ENCODE results near the gene SAV1. TPM values are rescaled to one million over a fixed set of nuclear protein-coding genes. Genes with fewer than 3 reads are reported as not detected.
"Not testable (repeated sequence)": the region's sequence is repeated elsewhere in the genome, so short reads cannot be mapped to it uniquely, and the experiment has no call there.

The SAV1 gene
- total RNA-seq, 1 experiment from 2014 or later: 64.1 TPM

DNA sequence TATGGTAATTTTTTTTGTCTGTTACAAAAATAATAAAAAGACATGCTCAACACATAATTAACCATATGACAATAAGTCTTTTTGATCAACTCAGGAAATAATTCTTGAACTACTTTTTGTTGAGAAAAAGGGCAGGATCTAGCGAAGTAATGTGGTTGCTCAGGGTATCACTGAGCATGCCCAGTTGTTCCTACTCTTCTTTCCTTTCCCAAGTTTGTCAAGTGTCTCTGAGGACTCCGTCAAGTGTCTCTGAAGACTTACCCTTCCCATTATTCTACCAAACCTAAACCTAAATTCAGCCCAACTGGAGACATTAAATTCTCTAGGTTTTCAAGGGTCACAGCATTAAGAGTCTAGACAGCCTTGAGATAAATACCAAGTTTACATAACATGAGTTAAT, 3.5 kb downstream of the SAV1 start:
- H3K36me3 Mint-ChIP-seq: peaks cover 50% of the 10 kb centered on the region
- H3K27me3 Mint-ChIP-seq (ENCODE audit: low read depth); H3K4me3 Mint-ChIP-seq; CTCF ChIA-PET; H3K27ac Mint-ChIP-seq; H3K9me3 Mint-ChIP-seq; DNase-seq (ENCODE audit: low spot score); POLR2A ChIA-PET; ATAC-seq: not testable (repeated sequence)
- H3K4me1 Mint-ChIP-seq: peaks cover 41% of the 10 kb centered on the region

DNA sequence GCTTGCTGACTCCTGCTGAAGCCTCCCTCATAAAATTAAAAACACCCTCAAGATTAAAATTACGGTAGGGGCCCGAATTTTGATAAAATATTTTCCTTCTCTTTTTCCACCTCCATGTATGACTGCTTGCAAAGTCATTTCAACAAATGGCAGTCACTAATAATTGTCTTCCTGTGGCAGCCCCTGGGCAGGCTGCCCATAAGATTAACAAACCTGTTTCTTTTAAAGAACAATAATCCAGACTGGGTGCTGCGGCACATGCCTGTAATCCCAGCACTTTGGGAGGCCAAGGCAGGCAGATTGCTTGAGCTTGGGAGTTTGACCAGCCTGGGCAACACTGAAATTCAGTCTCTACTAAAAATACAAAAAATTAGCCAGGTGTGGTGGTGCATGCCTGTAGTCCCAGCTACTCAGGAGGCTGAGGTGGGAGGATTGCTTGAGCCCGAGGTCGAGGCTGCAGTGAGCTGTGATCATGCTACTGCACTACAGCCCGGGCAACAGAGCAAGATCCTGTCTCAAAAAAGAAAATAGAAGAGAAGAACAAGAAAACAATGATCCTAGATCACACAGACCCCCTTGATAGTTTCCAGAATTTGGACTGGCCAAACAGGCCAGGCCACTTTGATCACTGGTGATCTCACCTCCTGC, 8.7 kb downstream of the SAV1 start:
- peaks cover 63% of the 10 kb centered on the region for H3K4me1 Mint-ChIP-seq
- POLR2A ChIA-PET: interaction anchor here (0.8 kb wide), 1 partner anchor 9 kb away, joined by 5 read pairs; the partner anchor contains the start of gene SAV1
- H3K4me3 Mint-ChIP-seq: peak overlapping the region; percentile 59; the same call in 1 of the 2 replicates
- CTCF ChIA-PET: interaction anchor here (1.5 kb wide), 1 partner anchor 10 kb away, joined by 4 read pairs; no protein-coding TSS in a partner anchor
- peaks cover 43% of the 10 kb centered on the region for H3K36me3 Mint-ChIP-seq
- H3K9me3 Mint-ChIP-seq: peaks cover 4% of the 10 kb centered on the region
- H3K27ac Mint-ChIP-seq: peak overlapping the region; percentile 94
- no peaks in the 10 kb centered on the region for H3K27me3 Mint-ChIP-seq (ENCODE audit: low read depth)
- TF ChIP-seq JUN (CRISPR knock-in tag; IDR thresholded peaks at IDR 0.05): no peak
- TF ChIP-seq, protein P1, sequence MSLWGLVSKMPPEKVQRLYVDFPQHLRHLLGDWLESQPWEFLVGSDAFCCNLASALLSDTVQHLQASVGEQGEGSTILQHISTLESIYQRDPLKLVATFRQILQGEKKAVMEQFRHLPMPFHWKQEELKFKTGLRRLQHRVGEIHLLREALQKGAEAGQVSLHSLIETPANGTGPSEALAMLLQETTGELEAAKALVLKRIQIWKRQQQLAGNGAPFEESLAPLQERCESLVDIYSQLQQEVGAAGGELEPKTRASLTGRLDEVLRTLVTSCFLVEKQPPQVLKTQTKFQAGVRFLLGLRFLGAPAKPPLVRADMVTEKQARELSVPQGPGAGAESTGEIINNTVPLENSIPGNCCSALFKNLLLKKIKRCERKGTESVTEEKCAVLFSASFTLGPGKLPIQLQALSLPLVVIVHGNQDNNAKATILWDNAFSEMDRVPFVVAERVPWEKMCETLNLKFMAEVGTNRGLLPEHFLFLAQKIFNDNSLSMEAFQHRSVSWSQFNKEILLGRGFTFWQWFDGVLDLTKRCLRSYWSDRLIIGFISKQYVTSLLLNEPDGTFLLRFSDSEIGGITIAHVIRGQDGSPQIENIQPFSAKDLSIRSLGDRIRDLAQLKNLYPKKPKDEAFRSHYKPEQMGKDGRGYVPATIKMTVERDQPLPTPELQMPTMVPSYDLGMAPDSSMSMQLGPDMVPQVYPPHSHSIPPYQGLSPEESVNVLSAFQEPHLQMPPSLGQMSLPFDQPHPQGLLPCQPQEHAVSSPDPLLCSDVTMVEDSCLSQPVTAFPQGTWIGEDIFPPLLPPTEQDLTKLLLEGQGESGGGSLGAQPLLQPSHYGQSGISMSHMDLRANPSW (CRISPR knock-in tag; conservative IDR thresholded peaks at IDR 0.05; ENCODE audit: low read depth): no peak
- TF ChIP-seq, protein P2, sequence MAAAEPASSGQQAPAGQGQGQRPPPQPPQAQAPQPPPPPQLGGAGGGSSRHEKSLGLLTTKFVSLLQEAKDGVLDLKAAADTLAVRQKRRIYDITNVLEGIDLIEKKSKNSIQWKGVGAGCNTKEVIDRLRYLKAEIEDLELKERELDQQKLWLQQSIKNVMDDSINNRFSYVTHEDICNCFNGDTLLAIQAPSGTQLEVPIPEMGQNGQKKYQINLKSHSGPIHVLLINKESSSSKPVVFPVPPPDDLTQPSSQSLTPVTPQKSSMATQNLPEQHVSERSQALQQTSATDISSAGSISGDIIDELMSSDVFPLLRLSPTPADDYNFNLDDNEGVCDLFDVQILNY (CRISPR knock-in tag; IDR thresholded peaks at IDR 0.05): no peak
- TF ChIP-seq NFYB (CRISPR knock-in tag; conservative IDR thresholded peaks at IDR 0.05; ENCODE audit: low read depth): no peak
- TF ChIP-seq ZNF121 (CRISPR knock-in tag; IDR thresholded peaks at IDR 0.05): peak; percentile 89; the same call in 1 of the 2 replicates
- TF ChIP-seq FOXK1 (CRISPR knock-in tag; IDR thresholded peaks at IDR 0.05): no peak
- TF ChIP-seq SMAD3 (CRISPR knock-in tag; IDR thresholded peaks at IDR 0.05; ENCODE audit: borderline replicate concordance): no peak
- no peak for DNase-seq (ENCODE audit: low spot score)
- no peak for ATAC-seq

DNA sequence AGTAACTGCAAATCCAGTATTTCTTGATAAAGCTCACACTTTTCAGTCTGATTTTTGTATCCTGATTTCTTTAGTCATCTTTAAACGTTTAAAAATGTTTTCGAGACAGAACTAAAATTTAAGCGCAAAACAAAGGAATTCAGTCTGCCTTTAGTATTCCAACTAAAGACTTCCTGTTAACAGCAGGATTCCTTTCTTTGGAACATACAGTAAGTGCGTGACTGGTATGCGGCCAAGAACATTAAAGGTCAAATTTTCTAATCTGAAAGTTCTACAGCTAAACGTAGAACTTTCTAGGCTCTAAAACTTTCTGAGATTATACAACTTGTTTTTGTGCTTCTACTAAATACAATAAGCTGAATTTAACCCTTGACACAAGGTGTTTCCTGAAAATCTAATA, 9.9 kb downstream of the SAV1 start:
- Mint-ChIP-seq H3K9me3 (peaks cover 4% of the 10 kb centered on the region), H3K4me1 (peaks cover 59% of the 10 kb centered on the region), H3K27me3 (ENCODE audit: low read depth) (no peaks in the 10 kb centered on the region), H3K36me3 (peaks cover 32% of the 10 kb centered on the region), H3K27ac (peak overlapping the region; percentile 94), H3K4me3 (peak overlapping the region; percentile 59)
- no peak for DNase-seq (ENCODE audit: low spot score)
- ATAC-seq: peak; percentile 82
- TF ChIP-seq TCF7 (CRISPR knock-in tag; IDR thresholded peaks at IDR 0.05; ENCODE audit: low read depth): no peak
- no peak for TF ChIP-seq TP53 (CRISPR knock-in tag; IDR thresholded peaks at IDR 0.05)
- TF ChIP-seq, protein P3, sequence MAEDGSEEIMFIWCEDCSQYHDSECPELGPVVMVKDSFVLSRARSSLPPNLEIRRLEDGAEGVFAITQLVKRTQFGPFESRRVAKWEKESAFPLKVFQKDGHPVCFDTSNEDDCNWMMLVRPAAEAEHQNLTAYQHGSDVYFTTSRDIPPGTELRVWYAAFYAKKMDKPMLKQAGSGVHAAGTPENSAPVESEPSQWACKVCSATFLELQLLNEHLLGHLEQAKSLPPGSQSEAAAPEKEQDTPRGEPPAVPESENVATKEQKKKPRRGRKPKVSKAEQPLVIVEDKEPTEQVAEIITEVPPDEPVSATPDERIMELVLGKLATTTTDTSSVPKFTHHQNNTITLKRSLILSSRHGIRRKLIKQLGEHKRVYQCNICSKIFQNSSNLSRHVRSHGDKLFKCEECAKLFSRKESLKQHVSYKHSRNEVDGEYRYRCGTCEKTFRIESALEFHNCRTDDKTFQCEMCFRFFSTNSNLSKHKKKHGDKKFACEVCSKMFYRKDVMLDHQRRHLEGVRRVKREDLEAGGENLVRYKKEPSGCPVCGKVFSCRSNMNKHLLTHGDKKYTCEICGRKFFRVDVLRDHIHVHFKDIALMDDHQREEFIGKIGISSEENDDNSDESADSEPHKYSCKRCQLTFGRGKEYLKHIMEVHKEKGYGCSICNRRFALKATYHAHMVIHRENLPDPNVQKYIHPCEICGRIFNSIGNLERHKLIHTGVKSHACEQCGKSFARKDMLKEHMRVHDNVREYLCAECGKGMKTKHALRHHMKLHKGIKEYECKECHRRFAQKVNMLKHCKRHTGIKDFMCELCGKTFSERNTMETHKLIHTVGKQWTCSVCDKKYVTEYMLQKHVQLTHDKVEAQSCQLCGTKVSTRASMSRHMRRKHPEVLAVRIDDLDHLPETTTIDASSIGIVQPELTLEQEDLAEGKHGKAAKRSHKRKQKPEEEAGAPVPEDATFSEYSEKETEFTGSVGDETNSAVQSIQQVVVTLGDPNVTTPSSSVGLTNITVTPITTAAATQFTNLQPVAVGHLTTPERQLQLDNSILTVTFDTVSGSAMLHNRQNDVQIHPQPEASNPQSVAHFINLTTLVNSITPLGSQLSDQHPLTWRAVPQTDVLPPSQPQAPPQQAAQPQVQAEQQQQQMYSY (CRISPR knock-in tag; IDR thresholded peaks at IDR 0.05): no peak
- no peak for TF ChIP-seq ELF4 (CRISPR knock-in tag; IDR thresholded peaks at IDR 0.05; ENCODE audit: low read depth)
- TF ChIP-seq SMAD3 (CRISPR knock-in tag; IDR thresholded peaks at IDR 0.05; ENCODE audit: borderline replicate concordance): no peak
- TF ChIP-seq IRF2 (CRISPR knock-in tag; IDR thresholded peaks at IDR 0.05; ENCODE audit: borderline replicate concordance, low read depth): no peak
- TF ChIP-seq, protein P4, sequence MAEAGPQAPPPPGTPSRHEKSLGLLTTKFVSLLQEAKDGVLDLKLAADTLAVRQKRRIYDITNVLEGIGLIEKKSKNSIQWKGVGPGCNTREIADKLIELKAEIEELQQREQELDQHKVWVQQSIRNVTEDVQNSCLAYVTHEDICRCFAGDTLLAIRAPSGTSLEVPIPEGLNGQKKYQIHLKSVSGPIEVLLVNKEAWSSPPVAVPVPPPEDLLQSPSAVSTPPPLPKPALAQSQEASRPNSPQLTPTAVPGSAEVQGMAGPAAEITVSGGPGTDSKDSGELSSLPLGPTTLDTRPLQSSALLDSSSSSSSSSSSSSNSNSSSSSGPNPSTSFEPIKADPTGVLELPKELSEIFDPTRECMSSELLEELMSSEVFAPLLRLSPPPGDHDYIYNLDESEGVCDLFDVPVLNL (CRISPR knock-in tag; IDR thresholded peaks at IDR 0.05; ENCODE audit: borderline replicate concordance, low read depth): no peak
- no peak for TF ChIP-seq ZNF416 (CRISPR knock-in tag; IDR thresholded peaks at IDR 0.05)
- no peak for TF ChIP-seq JUN (CRISPR knock-in tag; IDR thresholded peaks at IDR 0.05)
- TF ChIP-seq RORB (CRISPR knock-in tag; IDR thresholded peaks at IDR 0.05): no peak
- TF ChIP-seq KAT7 (CRISPR knock-in tag; IDR thresholded peaks at IDR 0.05; ENCODE audit: borderline replicate concordance): no peak
- TF ChIP-seq, protein P5, sequence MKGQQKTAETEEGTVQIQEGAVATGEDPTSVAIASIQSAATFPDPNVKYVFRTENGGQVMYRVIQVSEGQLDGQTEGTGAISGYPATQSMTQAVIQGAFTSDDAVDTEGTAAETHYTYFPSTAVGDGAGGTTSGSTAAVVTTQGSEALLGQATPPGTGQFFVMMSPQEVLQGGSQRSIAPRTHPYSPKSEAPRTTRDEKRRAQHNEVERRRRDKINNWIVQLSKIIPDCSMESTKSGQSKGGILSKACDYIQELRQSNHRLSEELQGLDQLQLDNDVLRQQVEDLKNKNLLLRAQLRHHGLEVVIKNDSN (CRISPR knock-in tag; IDR thresholded peaks at IDR 0.05): no peak
- TF ChIP-seq ZBTB21 (CRISPR knock-in tag; IDR thresholded peaks at IDR 0.05; ENCODE audit: borderline replicate concordance): no peak
- TF ChIP-seq EMX1 (CRISPR knock-in tag; IDR thresholded peaks at IDR 0.05): no peak
- TF ChIP-seq GABPB1 (CRISPR knock-in tag; IDR thresholded peaks at IDR 0.05): no peak
- TF ChIP-seq CREB1 (CRISPR knock-in tag; IDR thresholded peaks at IDR 0.05): no peak
- TF ChIP-seq FOXJ3 (CRISPR knock-in tag; IDR thresholded peaks at IDR 0.05; ENCODE audit: borderline replicate concordance): no peak
- ChIA-PET POLR2A (no interaction called here), CTCF (interaction anchor here (0.6 kb wide), 2 partner anchors 116 to 136 kb away, joined by 3 read pairs; no protein-coding TSS in a partner anchor)
